GM13977 (cell line): ENCODE results near the gene DFFB.

Experiments used
- DNase-seq: peaks from one replicate; pipeline ENCODE4 v3.0.0; 2012; ENCODE audit warnings: low spot score
- in situ Hi-C: fragments of 300-500 bp; cut with MboI; formaldehyde crosslinking; loops from one replicate; pipeline ENCODE4 v1.12.0; 2022; ENCODE audit warnings: low sequenced_read_pairs, low pct_unique_long_range_greater_than_20kb, mixed read lengths, inconsistent platforms; ENCODE audit not compliant: unreplicated experiment
- TF ChIP-seq, protein P1 (sequence below): IDR thresholded peaks from 2 replicates; pipeline ENCODE4 v1.5.1; 2012; ENCODE audit warnings: mild to moderate bottlenecking, control low read depth; ENCODE audit not compliant: insufficient read depth; ENCODE audit errors: extremely low read depth, missing control alignments

DFFB gene

DNA sequence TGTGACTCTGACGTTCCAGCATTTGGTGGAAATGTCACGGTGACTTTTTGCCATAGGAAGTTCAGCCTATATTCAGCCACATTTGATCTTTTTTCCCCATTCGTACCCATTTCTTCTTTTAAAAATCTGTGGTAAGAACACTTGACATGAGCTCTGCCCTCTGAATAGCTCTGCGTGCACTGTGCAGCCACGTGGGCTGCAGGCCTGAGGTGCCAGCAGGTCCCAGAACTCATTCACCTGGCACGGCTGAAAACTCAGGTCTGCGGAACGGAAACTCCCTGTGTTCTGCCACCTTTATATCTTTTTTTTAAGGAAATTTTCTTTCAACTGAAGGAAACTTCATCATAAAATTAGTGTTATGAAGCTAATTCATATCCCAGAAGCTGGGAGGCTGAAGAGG, 28.9 kb upstream of the DFFB start:
- DNase-seq, result no peak
- TF ChIP-seq, protein P1, sequence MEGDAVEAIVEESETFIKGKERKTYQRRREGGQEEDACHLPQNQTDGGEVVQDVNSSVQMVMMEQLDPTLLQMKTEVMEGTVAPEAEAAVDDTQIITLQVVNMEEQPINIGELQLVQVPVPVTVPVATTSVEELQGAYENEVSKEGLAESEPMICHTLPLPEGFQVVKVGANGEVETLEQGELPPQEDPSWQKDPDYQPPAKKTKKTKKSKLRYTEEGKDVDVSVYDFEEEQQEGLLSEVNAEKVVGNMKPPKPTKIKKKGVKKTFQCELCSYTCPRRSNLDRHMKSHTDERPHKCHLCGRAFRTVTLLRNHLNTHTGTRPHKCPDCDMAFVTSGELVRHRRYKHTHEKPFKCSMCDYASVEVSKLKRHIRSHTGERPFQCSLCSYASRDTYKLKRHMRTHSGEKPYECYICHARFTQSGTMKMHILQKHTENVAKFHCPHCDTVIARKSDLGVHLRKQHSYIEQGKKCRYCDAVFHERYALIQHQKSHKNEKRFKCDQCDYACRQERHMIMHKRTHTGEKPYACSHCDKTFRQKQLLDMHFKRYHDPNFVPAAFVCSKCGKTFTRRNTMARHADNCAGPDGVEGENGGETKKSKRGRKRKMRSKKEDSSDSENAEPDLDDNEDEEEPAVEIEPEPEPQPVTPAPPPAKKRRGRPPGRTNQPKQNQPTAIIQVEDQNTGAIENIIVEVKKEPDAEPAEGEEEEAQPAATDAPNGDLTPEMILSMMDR, result no peak
- in situ Hi-C loops, result no loop called here

DNA sequence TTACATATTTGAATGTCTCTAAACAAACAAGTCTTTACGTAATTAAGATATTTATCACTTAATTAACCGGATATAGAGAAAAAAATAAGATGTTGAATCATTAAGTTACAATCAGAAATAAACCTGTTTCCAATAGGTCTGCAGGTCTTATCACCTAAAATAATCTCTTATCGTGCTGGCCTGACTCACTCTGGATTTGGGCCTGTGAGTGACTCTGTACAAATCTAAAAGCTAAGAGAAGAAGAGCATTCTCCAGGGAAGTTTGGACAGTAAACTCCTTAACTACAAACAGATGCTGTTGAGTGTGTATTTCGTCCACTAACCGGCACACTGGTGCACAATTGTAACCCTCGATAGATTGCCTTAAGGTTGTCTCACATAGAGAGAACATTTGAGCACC, 25.6 kb upstream of the DFFB start:
- no peak for DNase-seq
- TF ChIP-seq, protein P1, result no peak
- in situ Hi-C loops, result no loop called here

DNA sequence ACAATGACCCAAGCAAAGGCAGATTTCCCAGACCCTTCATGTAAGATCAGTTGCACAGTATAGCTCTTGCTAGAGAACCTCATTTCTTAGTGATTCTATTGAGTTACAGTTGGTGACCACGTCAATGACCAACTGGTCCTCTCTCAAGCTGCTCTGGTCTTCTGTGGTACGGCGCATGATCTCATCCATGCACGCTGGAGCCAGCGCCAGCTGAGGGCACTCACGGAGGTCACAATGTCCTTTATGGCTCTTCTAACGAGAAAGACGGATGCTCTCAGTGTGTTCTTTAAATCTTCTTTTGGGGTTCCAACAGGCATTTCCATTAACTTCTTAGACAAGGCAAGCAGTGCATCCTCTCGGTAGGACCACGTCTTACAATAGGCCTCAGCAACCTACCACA, 22.6 kb upstream of the DFFB start:
- no peak for DNase-seq
- TF ChIP-seq, protein P1, result no peak
- in situ Hi-C loops, result no loop called here

DNA sequence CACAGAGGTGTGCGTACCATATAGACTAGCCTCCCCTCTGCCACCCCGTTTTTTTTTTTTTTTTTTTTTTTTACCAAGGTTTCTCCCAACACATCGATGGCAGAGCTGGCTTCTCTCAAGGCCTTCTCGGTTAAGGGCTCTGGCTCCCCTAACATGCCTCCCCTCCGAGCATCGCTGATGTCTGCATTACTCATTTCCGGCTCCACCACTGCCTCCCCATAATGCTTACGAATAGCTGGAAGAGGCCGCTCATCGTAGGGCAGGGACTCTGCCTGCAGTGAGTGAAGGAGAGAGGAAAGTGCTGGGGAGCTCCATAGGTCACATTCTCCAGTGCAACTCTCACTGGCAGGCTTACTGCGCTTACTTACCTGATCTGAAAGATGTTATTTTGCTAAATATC, 20.9 kb upstream of the DFFB start:
- no peak for DNase-seq
- in situ Hi-C loops, result no loop called here
- TF ChIP-seq, protein P1, result no peak

DNA sequence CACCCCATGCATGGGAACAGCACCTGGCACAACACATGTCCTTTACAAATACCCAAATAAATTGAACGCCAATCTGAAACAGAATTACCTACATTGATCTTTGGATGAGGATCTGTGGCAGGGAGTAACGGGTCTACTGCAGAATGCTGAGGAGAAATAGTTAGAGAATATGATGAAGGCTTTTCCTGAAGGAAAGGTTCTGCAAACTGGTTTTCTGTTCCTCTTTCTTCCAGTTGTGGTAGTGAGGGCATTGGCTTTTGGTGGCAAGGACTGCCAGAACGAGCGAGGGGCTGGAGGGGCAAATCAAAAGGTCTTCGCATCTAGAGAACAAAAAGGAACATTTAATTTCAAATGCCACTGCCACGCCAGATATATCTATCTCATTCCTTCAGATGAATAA, 20.1 kb upstream of the DFFB start:
- no peak for DNase-seq
- in situ Hi-C loops, result no loop called here
- TF ChIP-seq, protein P1, result no peak

DNA sequence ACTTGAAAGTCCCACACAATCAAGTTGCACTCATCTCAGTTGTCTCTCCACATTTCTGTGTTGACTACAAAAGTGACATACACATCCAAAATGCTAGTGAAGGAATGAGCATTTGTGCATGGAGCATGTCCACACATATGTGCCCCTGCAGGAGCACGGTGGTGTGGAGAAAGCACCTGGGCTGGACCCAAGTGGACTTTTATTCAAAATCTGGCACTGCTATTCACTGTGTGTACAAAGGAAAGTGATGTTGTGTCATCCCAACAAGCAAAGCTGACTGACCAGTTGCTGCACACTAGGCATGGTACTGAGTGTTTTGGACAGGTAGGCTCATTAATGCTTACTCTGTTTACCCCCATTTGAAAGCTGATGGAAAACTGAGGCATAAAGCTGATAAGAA, 19.6 kb upstream of the DFFB start:
- TF ChIP-seq, protein P1, result no peak
- in situ Hi-C loops, result no loop called here
- no peak for DNase-seq

DNA sequence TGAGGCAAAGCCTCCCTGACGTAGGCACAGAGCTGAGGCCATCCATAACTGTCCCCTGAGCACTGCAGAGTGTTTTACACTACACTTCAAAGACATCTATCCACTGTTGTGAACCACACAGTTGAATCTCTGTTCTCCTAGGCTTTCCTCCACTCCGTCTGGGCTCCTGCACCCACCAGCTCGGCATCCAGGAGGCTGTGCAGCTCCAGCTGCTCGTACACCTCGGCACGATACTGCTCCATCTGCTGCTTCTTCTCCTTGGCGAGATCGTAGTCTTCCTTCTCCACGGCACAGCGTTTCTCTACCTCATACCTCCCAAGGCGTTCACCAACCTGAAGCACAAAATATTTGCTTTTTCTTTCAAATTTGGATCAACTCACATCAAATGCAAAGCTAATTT, 18.5 kb upstream of the DFFB start:
- no peak for DNase-seq
- in situ Hi-C loops, result no loop called here
- TF ChIP-seq, protein P1, result no peak
